ENCODE data around the gene ARHGEF40. TPM values are rescaled to one million over a fixed set of nuclear protein-coding genes. Genes with fewer than 3 reads are reported as not detected.
A peak's percentile ranks its signal among the peaks of the same experiment; 100 is the strongest.

The ARHGEF40 gene
- total and polyA plus RNA-seq, 2 donors (not counting 1 experiment from before 2014, with no cell fraction given) = 1.0 to 1.7 TPM

GRCh38 chr14:21063479-21063878 lies 6.6 kb upstream of the ARHGEF40 start:
- Histone ChIP-seq H3K9me3 (ENCODE audit: control extremely low read depth in 1 of 3, control insufficient read depth in 2 of 3, insufficient read depth in 1 of 3, low read length in 2 of 3) (no peaks in the 10 kb centered on the region), H3K27me3 (replicated peaks in 1 of 4; ENCODE audit: control extremely low read depth in 1 of 4, control insufficient read depth in 3 of 4, insufficient read depth in 4 of 4, low read length in 3 of 4) (peaks cover 0 to 16% (median 10%) of the 10 kb centered on the region in 4 experiments), H3K4me1 (ENCODE audit: control insufficient read depth in 2 of 2, insufficient read depth in 2 of 2, low read length in 2 of 2) (peaks cover under 1 to 3% of the 10 kb centered on the region in 2 donors), H2AFZ (ENCODE audit: insufficient read depth, low read depth, low read length, poor library complexity, severe bottlenecking) (no peak overlapping the region), H4K20me1 (ENCODE audit: control insufficient read depth, insufficient read depth, low read length, poor library complexity, severe bottlenecking) (no peaks in the 10 kb centered on the region), H3K36me3 (replicated peaks in 1 of 2; ENCODE audit: control extremely low read depth in 1 of 2, control insufficient read depth in 1 of 2, extremely low read depth in 1 of 2, insufficient read depth in 2 of 2, low read length in 1 of 2) (no peaks in the 10 kb centered on the region), H3K4me2 (replicated peaks; ENCODE audit: low read depth, low read length, poor library complexity, severe bottlenecking) (no peak overlapping the region), H3K27ac (ENCODE audit: low read length in 2 of 2) (no peak overlapping the region), H3K79me2 (ENCODE audit: control insufficient read depth, insufficient read depth, low read length) (no peaks in the 10 kb centered on the region), H3K4me3 (ENCODE audit: control extremely low read depth in 1 of 5, extremely low read depth in 1 of 5, insufficient read depth in 1 of 5, low read depth in 2 of 5, low read length in 4 of 5) (no peak overlapping the region), H3K9ac (ENCODE audit: low read length) (no peak overlapping the region)
- no peak overlapping the region for H3K4me3 Mint-ChIP-seq
- H3K4me1 Mint-ChIP-seq = peaks cover 3% of the 10 kb centered on the region
- ChIA-PET POLR2A (no interaction called here), CTCF (interaction anchor here (0.8 to 6.4 kb wide), 5 partner anchors 24 to 347 kb away, joined by 3 to 155 read pairs (median 6); no protein-coding TSS in a partner anchor)
- H3K27me3 Mint-ChIP-seq = peaks cover 44% of the 10 kb centered on the region
- TF ChIP-seq CTCF (IDR thresholded peaks at IDR 0.05) (no peak), EZH2 (IDR thresholded peaks at IDR 0.05; ENCODE audit: borderline replicate concordance, insufficient read depth, low read depth, low read length, poor library complexity, severe bottlenecking) (no peak)
- no peaks in the 10 kb centered on the region for H3K9me3 Mint-ChIP-seq (ENCODE audit: insufficient read depth)
- no peak overlapping the region for H3K27ac Mint-ChIP-seq
- 95% methylated on average over 3 of the region's 3 CpGs for WGBS (ENCODE audit: insufficient coverage)
- no peak for ATAC-seq (ENCODE audit: low read depth)
- no peak for DNase-seq
- intact Hi-C loops (cut with micrococcal nuclease) = no loop called here

GRCh38 chr14:21066882-21067502 lies 3.1 kb upstream of the ARHGEF40 start:
- Histone ChIP-seq H3K4me2 (replicated peaks; ENCODE audit: low read depth, low read length, poor library complexity, severe bottlenecking) (no peak overlapping the region), H3K9me3 (ENCODE audit: control extremely low read depth in 1 of 3, control insufficient read depth in 2 of 3, insufficient read depth in 1 of 3, low read length in 2 of 3) (peaks cover 0 to 9% (median 0%) of the 10 kb centered on the region in 3 donors), H3K36me3 (replicated peaks in 1 of 2; ENCODE audit: control extremely low read depth in 1 of 2, control insufficient read depth in 1 of 2, extremely low read depth in 1 of 2, insufficient read depth in 2 of 2, low read length in 1 of 2) (no peaks in the 10 kb centered on the region), H3K4me1 (ENCODE audit: control insufficient read depth in 2 of 2, insufficient read depth in 2 of 2, low read length in 2 of 2) (peaks cover 29 to 34% of the 10 kb centered on the region in 2 donors), H3K4me3 (ENCODE audit: control extremely low read depth in 1 of 5, extremely low read depth in 1 of 5, insufficient read depth in 1 of 5, low read depth in 2 of 5, low read length in 4 of 5) (no peak overlapping the region), H3K27me3 (replicated peaks in 1 of 4; ENCODE audit: control extremely low read depth in 1 of 4, control insufficient read depth in 3 of 4, insufficient read depth in 4 of 4, low read length in 3 of 4) (peaks cover 0 to 39% (median 21%) of the 10 kb centered on the region in 4 experiments), H3K79me2 (ENCODE audit: control insufficient read depth, insufficient read depth, low read length) (no peaks in the 10 kb centered on the region), H3K27ac (ENCODE audit: low read length in 2 of 2) (no peak overlapping the region), H3K9ac (ENCODE audit: low read length) (no peak overlapping the region), H2AFZ (ENCODE audit: insufficient read depth, low read depth, low read length, poor library complexity, severe bottlenecking) (no peak overlapping the region), H4K20me1 (ENCODE audit: control insufficient read depth, insufficient read depth, low read length, poor library complexity, severe bottlenecking) (no peaks in the 10 kb centered on the region)
- CTCF ChIA-PET = interaction anchor here (0.6 to 6.4 kb wide), 10 partner anchors 10 to 389 kb away, joined by 3 to 276 read pairs (median 10); partner anchors contain the start of genes SLC39A2 and TMEM253
- H3K4me1 Mint-ChIP-seq = peaks cover 34% of the 10 kb centered on the region
- no peak overlapping the region for H3K4me3 Mint-ChIP-seq
- ATAC-seq (ENCODE audit: low read depth) (no peak), DNase-seq (peak; percentile 44)
- POLR2A ChIA-PET = no interaction called here
- peaks cover 45% of the 10 kb centered on the region for H3K27me3 Mint-ChIP-seq
- WGBS (ENCODE audit: insufficient coverage) = 80% methylated on average over 4 of the region's 7 CpGs
- intact Hi-C loops (cut with micrococcal nuclease) = loop anchor here (5.0 kb wide), 1 partner anchor 490 kb away; no protein-coding TSS in a partner anchor
- no peak overlapping the region for H3K27ac Mint-ChIP-seq
- no peaks in the 10 kb centered on the region for H3K9me3 Mint-ChIP-seq (ENCODE audit: insufficient read depth)
- TF ChIP-seq EZH2 (IDR thresholded peaks at IDR 0.05; ENCODE audit: borderline replicate concordance, insufficient read depth, low read depth, low read length, poor library complexity, severe bottlenecking) (no peak), CTCF (IDR thresholded peaks at IDR 0.05) (no peak)

Data from B cell (primary cell).